Dedifferentiated amniotic fluid mesenchymal stem cell (primary cell): ENCODE results near the gene B4GALNT3.

Experiments
- DNase-seq: peaks from one replicate; pipeline ENCODE4 v3.0.0-alpha.2; 2016; ENCODE audit errors: extremely low spot score

The B4GALNT3 gene

DNA sequence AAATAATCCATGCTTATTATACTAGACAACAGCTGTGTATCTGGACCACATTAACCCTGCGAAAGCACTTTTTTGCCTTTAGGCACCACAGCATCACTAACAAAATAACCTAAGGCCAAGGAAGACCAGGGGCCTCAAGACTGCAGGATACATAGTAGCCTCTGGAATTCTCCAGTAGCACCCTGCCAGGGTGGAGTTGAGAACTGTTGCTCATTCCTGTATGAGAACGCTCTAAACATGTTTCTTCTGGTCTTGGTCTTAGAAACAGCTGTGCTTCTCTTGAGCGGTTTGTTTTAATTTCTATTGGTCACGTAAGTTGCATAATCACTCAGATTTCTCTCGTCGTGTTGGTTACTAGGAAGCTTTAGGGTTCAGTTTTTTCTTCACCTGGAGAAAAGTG, 7.9 kb downstream of the B4GALNT3 start:
- DNase-seq, result no peak

DNA sequence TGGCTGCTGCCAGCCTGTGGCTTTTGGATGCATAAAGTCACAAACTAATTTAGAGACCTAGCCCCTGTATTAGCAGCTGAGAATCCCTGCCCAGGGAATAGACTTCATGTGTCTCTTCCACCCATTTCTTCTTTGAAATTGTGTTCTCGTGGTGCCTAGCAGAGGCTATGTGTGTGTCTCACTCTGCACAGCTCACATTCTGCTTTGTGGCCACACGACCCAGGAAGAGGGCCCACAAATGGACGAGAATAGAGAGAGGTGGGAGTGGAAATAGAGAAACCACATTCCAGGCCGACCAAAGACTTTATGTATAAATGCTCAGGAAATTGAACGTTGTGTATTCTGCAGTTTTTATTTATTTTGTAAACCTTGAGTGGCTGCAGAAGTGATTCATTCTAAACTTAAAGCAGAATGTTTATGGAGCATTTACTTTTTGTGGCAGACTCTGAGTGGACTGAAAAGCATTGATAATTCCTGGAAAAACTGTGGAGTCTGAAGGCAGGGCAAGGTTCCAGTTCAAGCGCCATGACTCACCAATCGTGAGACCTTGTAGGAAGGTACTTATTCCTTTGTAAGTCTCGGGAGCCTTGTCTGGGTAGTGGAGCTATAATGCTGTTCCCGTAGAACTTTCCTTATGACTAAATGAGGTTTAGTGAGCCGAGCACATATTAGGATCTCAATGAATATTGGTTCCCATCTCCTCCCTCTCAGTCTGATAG, 9.1 kb downstream of the B4GALNT3 start:
- peak; percentile 40 for DNase-seq

DNA sequence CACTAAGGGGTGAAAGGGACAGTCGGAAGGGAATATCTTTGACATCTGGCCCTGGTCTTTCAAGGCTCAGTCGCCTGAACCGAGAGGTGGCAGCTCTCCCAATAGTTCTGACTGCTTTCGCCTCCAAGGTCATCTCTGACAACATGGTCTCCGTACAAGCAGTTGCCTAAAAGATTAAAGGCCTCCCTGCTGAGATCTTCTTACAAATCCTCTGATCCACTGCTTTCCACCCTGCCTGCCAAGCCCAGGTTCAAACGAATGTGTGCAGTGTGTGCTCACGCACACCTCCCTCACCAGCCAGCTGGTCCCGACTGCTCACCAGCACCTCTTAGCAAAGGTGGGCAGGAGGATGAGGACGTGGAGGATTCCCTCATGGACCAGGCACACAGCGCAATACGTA, 10.4 kb downstream of the B4GALNT3 start:
- DNase-seq, result no peak

DNA sequence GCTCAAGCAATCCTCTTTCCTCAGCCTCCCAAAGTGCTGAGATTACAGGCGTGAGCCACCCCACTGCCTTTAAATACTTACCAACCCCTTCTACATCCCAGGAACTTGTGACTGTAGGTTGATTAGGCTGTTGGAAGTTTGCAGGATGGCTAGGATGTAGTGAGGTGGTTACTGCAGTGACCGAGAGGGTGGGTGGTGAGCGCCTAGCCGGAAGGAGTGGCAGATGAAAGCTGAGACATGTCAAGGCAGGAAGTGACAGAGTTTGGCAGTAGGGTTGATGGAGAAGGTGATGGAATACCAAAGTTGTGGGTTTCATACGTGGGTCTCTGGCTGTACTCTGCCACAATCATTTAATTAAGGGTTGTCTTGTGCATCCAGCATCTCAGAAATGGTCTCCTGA, 13.5 kb downstream of the B4GALNT3 start:
- no peak for DNase-seq

DNA sequence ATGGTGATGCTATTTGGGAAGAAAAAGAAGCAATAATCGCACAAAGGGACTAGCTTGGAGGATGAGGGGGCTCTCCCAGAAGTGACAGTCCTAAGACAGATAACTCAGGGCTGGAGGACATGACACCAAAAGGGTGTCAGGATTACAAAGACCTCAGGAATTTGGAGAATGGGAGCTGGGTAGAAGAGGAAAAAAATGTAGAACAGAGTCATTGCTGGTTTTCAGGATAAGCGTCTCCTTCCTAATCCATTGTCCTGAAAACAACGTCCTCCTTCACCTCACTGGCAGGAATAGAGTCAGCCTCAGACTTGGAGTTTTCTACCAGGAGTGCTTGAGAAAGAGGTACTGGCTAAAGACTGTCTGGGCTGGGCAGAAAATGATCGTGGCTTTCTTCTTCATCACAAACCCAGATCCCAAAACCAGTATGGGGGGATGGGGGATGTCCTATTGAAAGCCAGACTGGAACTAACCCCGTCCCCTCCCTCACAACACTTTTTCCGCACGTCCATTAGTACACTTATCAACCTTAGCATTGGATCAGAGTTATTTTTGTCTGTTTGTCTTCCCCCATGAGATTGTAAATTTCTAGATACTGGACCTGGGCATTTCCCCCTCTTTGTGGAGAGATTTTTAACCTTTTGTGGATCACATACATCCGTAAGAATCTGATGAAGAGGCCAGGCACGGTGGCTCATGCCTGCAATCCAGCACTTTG, 14.3 kb downstream of the B4GALNT3 start:
- DNase-seq, result no peak

DNA sequence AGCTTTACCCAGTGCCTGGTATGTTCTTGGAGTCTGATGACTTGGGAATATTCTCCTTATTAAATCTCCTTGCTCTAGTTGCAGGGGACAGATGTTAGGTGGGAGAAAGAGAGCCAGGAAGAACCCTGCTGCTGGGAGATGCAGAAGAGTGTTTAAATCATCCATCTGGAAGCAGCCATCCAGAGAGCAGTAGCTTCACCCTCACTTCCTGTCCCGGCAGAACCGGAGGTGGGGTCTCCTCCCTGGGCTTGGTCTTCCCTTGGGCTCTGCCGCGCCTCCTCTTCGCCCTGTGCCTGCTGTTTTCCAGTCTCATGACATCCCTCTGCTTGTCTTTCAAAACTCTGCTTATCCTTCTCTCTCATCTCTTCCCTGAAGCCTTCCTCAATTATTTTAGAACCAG, 15.5 kb downstream of the B4GALNT3 start:
- DNase-seq, result no peak

DNA sequence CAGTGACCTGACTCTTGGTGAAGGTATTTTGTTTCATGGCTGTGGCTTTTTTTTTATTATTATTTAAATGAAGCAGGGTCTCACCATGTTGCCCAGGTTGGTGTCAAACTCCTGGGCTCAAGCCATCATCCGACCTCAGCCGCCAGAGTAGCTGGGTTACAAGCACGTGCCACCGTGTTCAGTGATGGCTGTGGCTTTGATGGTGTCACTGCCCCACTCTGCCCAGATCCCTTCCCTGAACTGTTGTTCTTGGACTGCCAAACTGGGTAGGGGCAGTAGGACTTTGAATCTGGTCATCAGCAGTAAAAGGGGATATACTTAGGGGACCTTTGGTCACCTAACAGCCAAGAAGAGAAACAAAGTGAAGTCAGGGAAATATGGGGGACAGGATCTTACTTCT, 19.4 kb downstream of the B4GALNT3 start:
- DNase-seq, result no peak

DNA sequence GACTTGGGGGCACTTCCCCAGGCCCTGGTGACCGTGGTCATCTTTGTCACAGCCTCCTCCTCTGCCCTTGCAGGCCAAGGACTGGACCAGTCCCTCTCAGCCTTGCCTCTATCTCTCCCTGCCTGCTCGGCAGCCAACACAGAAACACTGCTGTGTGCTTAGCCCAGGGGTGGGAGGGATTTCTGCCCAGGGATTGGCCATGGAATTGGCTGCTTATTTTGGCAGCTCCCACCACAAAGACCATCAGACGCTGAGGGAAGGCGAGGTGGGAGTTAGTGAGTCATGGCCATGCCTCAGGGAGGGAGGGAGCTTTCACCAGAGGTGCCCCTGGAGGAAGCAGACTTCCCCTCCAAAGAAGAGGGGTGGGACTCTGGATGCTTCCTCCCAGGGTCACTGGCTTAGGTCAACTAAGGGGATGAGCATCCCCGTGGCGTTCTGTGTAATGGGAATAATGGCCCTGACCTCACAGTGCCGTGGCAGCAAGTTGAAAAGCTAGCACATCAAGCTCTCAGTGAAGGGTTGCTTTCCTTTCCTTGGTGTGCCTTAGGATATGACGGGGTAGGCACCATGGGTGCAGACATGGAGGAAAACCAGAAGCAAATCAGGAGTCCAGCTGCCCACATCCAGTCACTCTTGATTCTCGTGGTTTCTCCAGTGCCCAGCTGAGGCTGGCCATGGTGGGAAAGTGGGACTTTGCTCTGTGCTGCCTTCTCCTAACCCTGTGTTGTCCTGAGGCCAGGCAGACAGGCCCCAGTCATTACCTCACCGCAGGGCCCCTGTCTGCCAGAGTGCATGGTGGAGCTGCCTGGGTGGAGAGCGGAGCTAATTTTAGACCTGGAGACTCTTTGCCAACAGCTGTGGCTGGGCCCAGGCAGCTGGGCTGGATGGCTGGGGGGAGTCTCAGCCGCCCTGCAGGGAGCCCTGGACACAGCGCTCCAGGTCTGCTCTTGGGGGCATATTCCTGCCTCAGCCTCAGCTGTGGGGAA, 21.4 kb downstream of the B4GALNT3 start:
- DNase-seq, result no peak

DNA sequence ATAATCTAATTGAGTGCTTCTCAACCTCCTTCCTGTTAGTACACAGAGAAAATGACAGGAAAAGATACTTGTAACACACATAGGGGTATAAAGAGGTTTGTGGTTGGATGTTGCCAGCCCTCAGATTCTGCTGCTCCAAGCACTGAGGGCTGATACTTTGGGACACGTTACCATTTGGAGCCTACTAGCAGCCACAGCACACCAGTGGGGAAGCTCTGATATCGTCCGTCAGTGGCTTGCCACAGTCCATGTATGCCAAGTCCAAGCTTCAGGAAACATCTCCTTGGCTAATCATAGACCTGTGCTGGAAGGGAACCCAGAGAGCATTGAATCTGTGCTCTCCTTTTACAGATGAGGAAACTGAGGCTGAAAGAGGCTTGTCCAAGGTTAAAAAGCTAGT, 22.3 kb downstream of the B4GALNT3 start:
- no peak for DNase-seq

DNA sequence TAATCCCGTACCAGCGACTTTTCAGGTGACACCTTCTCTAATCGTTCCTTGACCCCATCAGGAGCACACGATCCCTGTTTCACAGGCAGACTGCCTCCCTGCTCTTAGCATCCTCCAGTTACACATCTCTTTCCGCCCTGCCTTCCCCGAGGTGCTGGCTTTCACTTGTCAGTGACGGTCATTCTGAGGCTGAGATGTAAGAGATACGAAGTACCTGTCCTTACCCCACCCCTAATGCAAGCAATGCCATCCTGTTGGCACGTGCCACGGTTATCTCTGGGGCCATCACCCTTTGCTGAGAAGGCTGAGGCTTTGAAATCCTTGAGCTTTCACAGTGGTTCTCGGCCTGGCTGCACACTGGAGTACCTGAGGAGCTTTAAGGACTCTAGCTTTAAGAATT, 24.4 kb downstream of the B4GALNT3 start:
- no peak for DNase-seq

DNA sequence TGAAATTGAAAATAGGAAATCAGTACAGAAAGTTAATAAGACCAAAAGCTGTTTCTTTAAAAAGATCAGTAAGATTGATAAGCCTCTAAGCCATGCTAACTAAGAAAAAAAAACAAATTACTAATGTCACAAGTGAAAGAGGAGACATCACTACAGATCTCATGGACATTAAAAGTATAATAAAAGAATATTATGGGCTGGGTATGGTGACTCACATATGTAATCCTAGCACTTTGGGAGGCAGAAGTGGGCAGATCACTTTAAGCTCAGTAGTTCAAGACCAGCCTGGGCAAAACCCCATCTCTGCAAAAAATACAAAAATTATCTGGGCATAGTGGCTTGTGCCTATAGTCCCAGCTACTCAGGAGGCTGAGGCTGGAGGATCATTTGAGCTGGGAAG, 30.5 kb downstream of the B4GALNT3 start:
- no peak for DNase-seq

DNA sequence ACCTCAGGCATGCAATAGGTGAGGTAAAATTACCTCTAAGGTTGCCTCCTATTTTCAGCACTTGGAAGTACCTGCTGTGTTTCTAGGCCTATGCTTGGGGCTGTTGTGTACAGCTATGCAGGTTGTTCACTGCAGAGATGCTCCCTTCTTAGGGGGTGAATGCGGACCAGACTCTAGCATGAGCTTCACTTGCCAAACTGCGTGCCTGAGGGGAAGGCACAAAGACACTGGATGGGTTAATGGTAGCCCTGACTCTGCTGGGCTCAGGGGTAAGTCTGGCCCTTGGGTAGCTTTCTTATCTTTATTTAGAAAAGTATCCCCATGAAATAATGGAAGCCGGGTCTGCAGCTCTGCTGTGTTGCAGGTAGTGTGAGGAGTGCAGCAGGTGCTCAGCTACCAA, 35.7 kb downstream of the B4GALNT3 start:
- no peak for DNase-seq

DNA sequence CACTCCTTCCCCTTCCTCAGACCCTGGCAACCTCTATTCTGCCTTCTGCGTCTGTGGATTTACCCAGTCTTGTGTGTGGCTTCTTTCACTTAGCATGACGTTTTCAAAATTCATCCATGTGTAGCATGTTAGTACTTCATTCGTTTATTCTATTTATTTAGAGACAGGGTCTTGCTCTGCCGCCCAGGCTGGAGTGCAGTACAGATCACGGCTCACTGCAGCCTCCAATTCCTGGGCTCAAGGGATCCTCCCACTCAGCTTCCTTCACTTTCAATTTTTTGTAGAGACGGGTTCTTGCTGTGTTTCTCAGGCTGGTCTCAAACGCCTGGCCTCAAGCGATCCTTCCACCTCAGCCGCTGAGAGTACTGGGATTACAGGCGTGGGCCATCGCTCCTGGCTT, 37.0 kb downstream of the B4GALNT3 start:
- no peak for DNase-seq

DNA sequence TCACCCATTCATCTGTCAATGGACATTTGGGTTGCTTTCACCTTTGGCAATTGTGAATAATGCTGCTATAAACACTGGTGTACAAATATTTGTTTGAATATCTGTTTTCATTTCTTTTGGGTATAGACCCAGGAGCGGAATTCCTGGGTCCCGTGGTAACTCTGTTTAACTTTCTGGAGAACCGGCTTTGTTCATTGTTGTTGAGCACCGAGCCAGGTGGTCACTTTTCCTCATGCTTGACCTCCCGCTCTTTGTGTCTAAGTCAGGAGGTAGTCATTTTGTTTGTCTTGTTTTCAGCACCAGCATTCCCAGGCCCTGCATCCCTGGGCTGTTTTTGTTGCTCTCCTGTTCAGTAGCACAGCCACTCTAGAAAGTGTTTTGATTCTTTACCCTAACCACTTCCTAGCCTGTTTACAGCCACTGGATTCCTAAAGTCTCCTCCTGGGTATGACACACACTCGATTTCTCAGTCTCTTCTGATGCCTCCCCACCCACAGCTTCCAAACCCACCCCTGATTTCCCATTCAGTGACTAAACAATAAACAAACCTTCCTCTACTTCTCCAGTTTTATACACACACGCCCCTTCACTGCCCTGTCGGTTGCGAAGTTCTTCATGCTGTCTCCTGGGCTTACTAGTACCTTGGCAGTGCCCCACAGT, 37.9 kb downstream of the B4GALNT3 start:
- no peak for DNase-seq

DNA sequence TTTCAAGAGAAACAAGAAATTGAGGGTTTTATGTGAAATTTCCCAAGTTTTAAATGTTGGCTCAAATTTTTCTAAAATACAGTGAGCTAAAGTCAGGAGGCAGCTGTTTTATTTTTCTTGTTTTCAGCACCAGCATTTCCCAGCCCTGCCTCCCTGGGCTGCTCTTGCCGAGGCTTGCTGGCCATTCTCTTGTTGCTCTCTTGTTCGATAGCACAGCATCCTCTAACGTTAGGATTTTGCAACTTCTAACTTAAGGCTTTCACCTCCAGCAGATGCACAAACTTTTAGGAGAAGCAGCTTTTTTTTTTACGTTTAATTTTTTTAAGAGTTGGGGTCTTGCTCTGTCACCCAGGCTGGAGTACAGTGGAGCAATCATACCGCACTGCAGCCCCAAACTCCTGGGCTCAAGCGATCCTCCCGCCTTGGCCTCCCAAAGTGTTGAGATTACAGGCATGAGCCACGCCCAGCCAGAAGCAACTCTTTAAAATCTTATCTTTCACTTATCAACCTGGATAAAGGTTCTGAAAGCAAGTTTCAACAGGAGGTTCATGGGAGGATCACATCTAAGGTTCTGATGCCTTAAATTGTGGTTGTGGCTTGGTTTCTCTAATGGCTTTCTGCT, 40.2 kb downstream of the B4GALNT3 start:
- DNase-seq, result no peak

DNA sequence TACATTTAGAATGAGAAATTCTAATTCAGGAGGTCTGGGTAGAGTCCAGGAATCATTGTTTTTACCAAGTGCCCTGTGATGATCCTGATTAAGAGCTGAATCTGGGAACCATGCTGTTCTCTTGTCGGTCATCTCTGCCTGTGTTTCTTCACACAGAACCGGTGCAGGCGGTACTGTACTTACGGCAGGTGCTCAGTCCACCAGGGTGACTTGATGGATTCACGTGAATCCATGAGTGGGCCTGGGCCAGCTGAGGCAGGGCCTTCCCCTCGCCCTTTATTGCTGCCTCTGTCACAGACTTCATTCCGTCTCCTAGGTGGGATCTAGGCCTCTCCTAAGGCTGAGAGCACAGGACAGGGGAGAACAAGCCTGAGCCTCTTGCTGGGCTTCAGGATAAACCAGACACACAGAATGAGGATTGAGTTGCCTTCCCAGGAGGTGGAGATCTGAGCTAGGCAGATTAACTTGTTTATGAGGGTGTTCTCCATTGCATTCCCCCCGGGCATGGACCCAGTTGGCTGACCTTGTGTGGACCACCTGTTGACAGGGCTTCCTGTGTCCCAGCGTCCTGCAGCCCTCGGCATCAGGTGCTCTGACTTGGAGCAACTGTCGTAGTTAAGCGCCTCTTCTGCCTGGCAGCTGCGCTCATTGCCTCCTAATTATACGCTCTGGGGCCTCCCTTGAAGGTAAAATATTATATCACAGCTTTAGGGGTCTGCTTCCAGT, 42.1 kb downstream of the B4GALNT3 start:
- DNase-seq, result no peak

DNA sequence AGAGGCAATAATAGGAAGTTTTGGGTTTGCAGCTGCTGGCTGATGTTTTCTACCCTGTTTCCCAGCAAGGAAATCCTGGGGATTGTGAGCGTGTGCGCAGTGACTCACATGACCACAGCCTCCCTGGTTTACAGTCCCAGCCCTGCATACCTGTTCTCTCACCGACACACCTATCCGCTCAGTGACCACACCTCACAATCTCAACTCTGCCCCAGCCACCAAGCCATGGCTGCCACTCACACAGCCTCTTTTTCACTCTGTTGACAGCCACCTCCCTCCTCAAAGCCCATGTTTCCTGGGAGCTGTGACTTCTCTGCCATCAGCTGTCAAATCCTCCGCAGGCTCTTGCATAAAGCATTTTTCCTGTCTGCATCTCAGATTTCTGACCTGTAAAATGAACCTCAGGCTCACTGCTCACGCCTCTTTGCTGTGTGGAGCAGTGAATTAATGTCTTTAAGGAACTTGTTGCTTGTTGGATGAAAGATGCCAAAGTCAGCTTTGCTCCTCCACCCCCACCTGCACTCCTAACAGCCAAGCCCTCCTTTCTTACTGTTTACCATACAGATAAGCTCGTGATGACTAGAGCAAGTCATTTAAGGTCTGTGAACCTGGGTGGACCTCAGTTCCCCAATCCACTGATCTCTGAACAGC, 43.5 kb downstream of the B4GALNT3 start:
- DNase-seq, result no peak

DNA sequence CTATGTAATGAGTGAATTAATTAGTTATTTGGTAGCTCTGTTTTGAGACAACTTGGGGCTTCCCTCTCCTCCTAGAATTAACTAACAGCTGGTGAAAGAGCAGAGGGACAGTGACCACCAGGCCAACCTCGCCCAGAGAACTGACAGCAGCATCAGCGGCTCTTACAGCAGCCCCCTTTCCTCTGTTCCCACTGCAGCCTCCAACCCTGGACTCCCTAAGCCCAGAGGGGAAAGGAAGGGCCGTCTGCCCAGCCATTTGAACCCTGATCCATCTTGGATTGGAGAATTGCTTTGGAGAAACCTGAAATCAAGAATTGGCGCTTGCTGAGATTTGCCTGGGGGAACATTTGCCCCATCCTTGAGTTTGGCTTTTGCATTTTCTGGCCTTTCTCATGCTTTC, 45.5 kb downstream of the B4GALNT3 start:
- no peak for DNase-seq

DNA sequence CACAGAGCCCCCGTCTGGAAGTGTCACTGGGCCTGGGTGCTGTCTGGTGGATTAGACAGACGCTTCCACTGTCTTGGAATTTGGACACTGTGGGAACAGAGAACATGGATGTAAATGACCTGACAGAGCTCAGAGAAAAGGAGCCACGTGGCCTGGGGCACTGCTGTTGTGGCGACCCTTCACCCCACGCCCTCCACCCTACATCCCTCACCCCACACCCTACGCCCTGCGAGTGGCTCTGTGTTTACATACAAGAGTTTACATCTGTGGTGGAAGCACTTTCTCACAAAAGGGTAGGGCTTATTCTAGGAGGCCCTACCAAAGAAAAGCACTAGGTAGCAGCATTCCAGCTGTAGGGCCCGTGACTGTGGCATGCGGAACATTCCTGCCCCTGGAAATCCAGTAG, 47.7 kb downstream of the B4GALNT3 start:
- no peak for DNase-seq

DNA sequence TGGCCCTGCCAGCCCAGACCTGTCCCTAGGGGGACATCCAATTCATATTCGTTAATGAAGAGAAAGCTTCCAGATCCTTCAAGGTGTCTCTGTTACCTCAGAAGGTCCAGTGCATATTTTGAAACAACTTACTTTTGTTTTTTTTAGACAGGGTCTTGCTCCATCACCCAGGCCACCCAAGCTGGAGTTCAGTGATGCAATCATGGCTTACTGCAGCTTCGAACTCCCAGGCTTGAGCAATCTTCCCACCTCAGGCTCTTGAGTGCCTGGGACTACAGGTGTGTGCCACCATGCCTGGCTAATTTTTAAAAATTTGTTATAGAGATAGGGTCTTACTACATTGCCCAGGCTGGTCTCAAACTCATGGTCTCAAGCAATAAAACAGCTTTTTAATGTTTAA, 48.4 kb downstream of the B4GALNT3 start:
- DNase-seq, result no peak
